ENCODE data around the gene PDE10A.
"Not testable (repeated sequence)": the region's sequence is repeated elsewhere in the genome, so short reads cannot be mapped to it uniquely, and the experiment has no call there.

Gene PDE10A

GRCh38 chr6:165624871-165625639, 38.0 kb downstream of the PDE10A start:
- DNase-seq (ENCODE audit: low spot score) = no peak

- no peak for DNase-seq (ENCODE audit: low spot score)
Measured at GRCh38 chr6:165621940-165622339, 41.1 kb downstream of the PDE10A start.

GRCh38 chr6:165618891-165619290, 44.1 kb downstream of the PDE10A start:
- DNase-seq (ENCODE audit: low spot score) = not testable (repeated sequence)

DNA sequence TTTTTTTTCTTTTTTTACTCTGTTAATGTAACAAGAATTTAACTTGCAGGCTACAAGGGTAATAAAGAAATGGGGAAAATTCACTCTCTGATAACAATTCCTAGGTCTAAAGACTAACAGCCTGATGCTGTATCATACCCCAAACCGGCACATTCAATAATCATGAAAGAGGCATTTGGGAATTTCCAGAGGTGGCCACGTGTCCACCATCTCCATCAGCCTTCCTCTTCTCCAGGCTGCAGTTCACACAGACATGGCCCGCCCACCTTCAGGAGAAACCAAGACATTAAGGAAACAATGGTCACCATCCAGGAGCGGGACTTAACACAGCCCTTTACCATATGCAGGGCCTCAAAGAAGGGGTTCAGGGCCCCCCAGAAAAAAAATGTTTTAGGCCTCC, 44.8 kb downstream of the PDE10A start:
- DNase-seq (ENCODE audit: low spot score) = no peak

GRCh38 chr6:165617528-165617927, 45.5 kb downstream of the PDE10A start:
- no peak for DNase-seq (ENCODE audit: low spot score)

DNA sequence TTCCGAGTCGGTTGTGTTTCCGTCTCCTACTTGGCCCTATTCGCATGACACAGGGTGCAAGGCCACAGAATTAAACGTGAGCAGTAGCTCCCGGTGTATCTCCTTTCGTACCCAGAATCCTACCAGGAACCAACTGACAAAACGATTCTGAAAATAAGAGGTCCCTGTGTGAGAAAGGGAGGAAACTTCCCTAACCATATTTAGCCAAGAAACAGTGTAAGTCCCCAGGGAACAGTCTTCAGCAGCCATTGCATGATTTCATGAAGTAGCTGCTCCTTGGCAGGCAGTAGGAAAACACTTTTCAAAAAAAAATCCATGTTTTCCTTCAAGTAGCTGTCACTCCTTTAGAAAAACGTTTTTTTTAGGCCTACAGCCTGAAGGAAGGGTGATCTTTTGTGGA, 46.9 kb downstream of the PDE10A start:
- peak; percentile 82 for DNase-seq (ENCODE audit: low spot score)

DNA sequence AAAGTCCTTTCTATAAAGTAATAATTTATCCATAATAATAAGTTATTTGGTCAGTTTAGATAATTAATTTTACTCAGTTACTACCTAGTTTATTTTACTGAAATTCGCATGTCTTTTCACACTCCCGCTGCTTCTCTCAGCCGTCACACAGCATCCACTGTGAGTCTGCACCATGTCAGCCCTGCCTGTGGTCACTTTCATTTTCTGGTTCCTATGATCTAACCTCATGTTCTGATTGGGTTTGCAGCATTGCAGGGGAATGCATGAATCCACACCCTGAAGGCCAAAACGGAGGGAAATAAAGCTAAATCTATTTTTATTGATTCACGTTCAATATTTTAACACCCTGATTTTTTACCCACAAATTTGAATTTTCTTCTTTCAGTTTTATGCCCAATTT, 47.4 kb downstream of the PDE10A start:
- DNase-seq (ENCODE audit: low spot score) = peak; percentile 89

GRCh38 chr6:165611294-165611693, 51.7 kb downstream of the PDE10A start:
- no peak for DNase-seq (ENCODE audit: low spot score)

DNA sequence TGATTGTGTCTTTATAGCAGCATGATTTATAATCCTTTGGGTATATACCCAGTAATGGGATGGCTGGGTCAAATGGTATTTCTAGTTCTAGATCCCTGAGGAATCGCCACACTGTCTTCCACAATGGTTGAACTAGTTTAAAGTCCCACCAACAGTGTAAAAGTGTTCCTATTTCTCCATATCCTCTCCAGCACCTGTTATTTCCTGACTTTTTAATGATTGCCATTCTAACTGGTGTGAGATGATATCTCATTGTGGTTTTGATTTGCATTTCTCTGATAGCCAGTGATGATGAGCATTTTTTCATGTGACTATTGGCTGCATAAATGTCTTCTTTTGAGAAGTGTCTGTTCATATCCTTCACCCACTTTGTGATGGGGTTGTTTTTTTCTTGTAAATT, 54.5 kb downstream of the PDE10A start:
- not testable (repeated sequence) for DNase-seq (ENCODE audit: low spot score)

GRCh38 chr6:165606740-165607008, 56.4 kb downstream of the PDE10A start:
- no peak for DNase-seq (ENCODE audit: low spot score)

DNA sequence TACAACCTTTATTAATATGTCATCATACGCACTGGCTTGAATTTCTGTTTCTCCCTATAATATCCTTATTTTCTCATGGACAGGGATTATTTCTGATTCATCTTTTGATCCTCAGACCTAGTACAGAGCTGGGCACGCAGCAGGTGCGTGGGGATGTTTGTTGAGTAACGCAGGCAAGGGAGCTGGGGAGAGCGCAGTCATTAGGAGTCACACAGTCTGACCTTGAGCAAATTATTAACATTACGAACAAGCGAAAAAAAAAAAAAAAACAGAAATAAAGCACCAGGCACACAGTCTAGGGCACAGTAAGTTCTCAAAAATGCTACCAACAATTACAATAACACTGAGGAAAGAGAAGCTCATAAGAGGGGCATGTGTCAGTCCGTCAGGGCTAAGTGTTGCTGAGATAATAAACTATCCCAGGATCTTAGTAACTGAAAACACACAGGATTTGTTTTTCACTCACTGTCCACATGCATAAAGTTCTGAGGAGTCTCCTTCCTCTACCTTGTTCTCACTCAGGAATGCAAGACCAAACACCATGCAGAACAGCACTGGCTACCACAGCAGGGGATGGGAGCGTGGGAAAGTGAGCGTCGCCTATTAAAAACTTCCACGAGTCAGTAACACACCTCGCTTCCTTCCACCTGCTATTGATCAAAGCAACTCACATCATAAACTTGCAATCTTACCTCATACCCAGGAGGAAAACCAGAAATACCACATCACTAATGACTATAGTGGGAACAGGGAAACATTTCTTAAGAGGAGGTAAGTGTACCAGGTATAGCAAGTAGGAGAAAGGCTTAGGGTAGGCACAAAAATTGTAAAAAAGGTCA, 56.9 kb downstream of the PDE10A start:
- DNase-seq (ENCODE audit: low spot score) = no peak

GRCh38 chr6:165605182-165605875, 57.7 kb downstream of the PDE10A start:
- no peak for DNase-seq (ENCODE audit: low spot score)

DNA sequence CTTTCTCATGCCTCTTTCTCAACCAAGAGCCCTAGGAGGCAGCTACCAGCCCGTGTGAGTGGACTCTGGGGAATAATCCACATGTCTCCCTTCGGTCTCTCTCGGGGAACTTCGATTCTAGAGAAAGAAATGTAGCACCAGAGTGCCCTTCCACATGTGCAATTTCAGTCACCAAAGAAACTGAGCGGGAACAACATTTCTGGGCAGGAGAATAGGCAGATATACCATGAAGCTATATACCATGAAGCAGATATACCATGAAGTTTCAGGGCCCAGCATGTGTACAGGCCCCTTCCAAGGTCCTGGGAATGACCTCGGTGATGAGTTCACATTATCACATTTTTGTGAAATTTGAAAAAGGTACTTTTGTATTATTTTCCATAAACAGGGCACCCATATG, 60.8 kb downstream of the PDE10A start:
- DNase-seq (ENCODE audit: low spot score) = no peak

DNA sequence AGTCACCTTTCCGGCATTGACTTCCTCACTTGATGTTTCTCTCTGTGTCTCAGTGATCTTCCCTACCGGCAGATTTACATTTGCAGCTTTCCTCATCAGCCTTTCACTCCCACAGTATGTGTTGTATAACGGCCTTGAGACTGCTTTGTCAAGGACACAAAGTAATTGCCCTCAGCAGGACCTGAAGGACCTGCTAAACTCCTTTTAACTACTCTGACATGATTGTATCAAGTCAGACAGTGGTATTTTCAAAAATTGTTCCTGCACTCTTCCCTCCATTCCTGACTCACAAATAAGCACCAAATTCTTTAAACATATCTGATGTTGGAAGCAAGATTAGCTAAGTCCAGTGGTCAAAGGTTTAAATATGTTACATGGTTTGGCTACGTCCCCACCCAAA, 62.4 kb downstream of the PDE10A start:
- DNase-seq (ENCODE audit: low spot score) = no peak

DNA sequence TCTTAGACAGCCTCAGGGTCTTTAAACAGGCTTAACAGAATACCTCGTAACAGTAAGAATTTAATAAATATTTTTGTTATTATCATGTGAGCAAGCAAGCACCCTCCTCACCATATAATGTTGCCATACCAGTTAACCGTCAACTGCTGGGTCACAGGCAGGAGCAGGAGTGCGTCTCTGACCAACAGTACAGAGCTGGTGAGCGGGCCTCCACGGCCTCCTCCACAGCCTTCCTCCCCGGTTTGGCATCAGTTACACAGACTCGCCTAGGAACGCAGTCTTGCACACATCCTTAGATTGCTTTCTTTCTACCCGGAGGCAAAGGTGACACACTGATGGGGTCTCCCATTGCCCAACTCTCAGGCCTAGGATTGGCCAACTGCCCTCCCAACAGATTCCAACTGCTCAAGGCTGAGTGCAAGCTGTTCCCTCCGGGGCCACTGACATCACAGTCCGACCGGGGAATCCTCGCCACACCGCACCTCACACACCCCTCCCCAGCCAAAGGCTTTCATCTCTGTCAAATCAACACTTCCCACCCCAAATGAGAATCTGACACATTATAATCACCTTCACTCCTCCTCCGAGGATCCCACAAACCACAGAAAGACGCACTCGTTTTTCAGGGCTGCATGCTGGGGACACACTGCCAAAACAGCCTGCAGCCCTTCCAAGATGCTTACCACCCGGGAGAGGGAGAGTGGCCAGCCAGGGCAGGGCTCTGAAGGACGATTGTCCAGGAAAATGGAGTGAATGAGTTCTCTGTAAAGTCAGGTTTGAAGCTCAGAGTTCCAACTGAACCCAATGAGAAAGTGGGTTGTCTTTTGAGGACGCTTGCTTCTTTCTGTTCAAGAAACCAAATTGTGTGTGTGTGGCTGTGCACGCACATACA, 63.2 kb downstream of the PDE10A start:
- DNase-seq (ENCODE audit: low spot score) = no peak

DNA sequence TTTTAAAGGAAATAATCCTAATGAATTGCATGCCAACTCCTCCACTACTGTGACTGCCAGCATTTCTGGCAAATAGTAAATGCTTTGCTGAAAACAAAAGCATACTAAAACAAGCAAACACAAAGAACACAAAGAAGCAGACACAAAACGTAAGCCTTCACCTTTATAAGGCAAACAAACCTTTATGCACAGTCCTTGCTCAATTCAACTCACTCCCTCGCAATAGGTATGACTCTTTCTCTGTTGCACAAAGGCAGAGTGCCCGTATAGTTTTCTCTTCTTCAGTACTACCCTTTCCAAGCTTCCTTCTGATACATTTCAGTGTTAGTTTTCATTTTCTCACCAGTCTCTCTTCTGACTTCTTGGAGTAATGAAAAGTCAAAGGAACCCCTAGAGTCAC, 63.9 kb downstream of the PDE10A start:
- DNase-seq (ENCODE audit: low spot score) = no peak

DNA sequence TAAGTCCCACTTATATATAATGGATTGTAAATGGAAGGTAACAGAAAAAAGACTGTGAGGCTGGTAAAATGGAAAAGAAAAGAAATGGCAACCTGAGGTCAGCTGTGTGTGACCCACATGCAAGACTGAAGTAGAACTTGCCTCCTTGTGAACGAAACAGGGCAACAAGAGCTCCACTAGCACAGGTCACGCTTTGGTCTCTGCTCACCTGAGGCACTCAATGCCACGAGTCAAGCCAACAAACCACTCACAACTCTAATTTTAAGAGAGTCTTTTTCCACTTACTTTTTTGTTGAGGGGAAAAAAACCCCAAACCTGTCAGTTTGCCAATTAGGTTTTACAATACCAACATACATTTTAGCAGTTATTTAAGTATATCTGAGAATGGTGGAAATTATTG, 65.2 kb downstream of the PDE10A start:
- DNase-seq (ENCODE audit: low spot score) = no peak

GRCh38 chr6:165594584-165595333, 68.3 kb downstream of the PDE10A start:
- DNase-seq (ENCODE audit: low spot score) = no peak

DNA sequence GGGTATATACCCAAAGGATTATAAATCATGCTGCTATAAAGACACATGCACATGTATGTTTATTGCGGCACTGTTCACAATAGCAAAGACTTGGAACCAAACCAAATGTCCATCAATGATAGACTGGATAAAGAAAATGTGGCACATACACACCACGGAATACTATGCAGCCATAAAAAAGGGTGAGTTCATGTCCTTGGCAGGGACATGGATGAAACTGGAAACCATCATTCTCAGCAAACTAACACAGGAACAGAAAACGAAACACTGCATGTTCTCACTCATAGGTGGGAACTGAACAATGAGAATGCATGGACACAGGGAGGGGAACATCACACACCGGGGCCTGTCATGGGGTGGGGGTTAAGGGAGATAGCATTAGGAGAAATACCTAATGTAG, 70.1 kb downstream of the PDE10A start:
- not testable (repeated sequence) for DNase-seq (ENCODE audit: low spot score)

GRCh38 chr6:165588515-165588914, 74.5 kb downstream of the PDE10A start:
- DNase-seq (ENCODE audit: low spot score) = no peak

DNA sequence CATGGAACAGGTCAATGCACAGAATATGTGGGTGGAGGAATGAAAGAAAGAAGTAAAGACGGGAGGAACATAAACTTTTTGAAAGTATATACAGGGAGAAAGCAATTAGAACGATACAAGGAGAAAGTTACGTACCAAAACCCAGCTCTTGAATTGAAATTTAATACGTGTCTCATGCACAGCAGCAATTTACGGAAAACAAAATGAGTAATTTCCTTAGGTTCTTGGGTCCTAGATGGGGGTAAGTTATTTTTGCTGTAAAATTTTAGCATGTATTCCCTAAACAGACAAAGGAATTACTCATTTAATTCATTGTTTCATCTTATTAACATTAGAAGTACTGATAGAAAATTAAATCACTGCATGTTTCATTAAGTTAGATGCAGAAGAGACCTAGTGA, 75.8 kb downstream of the PDE10A start:
- DNase-seq (ENCODE audit: low spot score) = no peak
